IPS DF 6.9 (cell line): ENCODE results near the gene PCBP4.
"Not testable (repeated sequence)": the region's sequence is repeated elsewhere in the genome, so short reads cannot be mapped to it uniquely, and the experiment has no call there.

ENCODE experiments used
- DNase-seq: peaks from one replicate; pipeline ENCODE4 v3.0.0-alpha.2; 2013; ENCODE audit warnings: low read depth, low spot score
- H3K27ac ChIP-seq: one replicate; pipeline ENCODE4 v1.5.1; 2013; ENCODE audit warnings: low read length, control low read depth
- H3K27me3 ChIP-seq: 2 replicates; pipeline ENCODE4 v1.6.1; 2013; ENCODE audit warnings: mild to moderate bottlenecking, low read length; ENCODE audit not compliant: control insufficient read depth, insufficient read depth
- H3K36me3 ChIP-seq: 2 replicates; pipeline ENCODE4 v1.6.1; 2013; ENCODE audit warnings: low read length; ENCODE audit not compliant: control insufficient read depth, insufficient read depth
- H3K4me1 ChIP-seq: 2 replicates; pipeline ENCODE4 v1.6.1; 2013; ENCODE audit warnings: low read length; ENCODE audit not compliant: control insufficient read depth, insufficient read depth
- H3K4me3 ChIP-seq: 2 replicates; pipeline ENCODE4 v1.5.1; 2013; ENCODE audit warnings: mild to moderate bottlenecking, low read length
- H3K9me3 ChIP-seq: 2 replicates; pipeline ENCODE4 v1.6.1; 2013; ENCODE audit warnings: low read length, inconsistent platforms; ENCODE audit not compliant: control insufficient read depth, insufficient read depth
- WGBS: extraction: QIAGEN DNeasy Blood & Tissue Kit; methylation state at CpG from one replicate; pipeline ENCODE4 v1.1.7; 2013; ENCODE audit warnings: mixed read lengths, missing lambda C conversion rate; ENCODE audit not compliant: insufficient read length, insufficient coverage; 5-methylcytosine and 5-hydroxymethylcytosine counted together

Gene PCBP4

DNA sequence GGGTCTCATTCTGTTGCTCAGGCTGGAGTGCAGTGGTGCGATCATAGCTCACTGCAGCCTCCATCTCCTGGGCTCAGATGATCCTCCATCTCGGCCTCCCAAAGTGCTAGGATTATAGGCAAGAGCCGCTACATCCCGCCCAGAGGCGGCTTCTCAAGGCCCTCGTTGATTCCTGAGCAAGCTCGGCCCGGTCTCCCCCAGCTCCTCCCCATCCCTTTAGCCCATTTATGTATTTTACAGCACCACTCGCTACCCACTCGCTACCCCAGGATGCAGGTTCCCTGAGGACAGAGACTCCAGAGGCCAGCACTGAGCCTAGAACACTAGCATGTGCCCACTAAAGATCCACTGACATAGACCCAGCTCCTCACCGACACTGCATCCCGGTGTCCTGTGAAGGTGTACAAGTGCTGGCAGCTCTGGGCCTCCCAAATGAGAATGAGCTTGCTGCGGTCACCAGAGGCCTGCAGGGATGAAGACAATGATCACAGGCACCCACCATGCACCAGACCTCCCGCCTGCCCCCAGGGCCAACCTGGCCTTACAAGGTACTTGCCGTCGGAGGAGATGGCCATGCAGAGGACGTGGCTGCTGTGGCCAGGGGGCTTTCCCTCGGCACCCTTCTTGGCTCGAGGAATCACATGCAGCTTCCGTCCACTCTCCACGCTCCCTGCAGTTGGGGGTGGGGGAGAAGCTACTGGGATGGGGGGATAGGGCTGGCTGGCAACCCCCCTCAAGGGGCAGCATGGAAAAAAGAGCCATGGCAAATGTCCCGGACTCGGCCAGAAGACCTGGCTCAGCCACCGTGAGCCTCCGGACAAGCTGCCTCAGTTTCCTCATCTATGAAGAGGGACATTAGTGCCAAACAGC, 31.1 kb downstream of the PCBP4 start:
- no CpG with 5 or more reads among the region's 25 CpGs for WGBS
- H3K36me3 ChIP-seq: peaks cover 40% of the 10 kb centered on the region
- H3K9me3 ChIP-seq: no peaks in the 10 kb centered on the region
- H3K4me1 ChIP-seq: no peaks in the 10 kb centered on the region
- no peak overlapping the region for H3K4me3 ChIP-seq
- no peak overlapping the region for H3K27ac ChIP-seq
- DNase-seq: no peak
- no peaks in the 10 kb centered on the region for H3K27me3 ChIP-seq

DNA sequence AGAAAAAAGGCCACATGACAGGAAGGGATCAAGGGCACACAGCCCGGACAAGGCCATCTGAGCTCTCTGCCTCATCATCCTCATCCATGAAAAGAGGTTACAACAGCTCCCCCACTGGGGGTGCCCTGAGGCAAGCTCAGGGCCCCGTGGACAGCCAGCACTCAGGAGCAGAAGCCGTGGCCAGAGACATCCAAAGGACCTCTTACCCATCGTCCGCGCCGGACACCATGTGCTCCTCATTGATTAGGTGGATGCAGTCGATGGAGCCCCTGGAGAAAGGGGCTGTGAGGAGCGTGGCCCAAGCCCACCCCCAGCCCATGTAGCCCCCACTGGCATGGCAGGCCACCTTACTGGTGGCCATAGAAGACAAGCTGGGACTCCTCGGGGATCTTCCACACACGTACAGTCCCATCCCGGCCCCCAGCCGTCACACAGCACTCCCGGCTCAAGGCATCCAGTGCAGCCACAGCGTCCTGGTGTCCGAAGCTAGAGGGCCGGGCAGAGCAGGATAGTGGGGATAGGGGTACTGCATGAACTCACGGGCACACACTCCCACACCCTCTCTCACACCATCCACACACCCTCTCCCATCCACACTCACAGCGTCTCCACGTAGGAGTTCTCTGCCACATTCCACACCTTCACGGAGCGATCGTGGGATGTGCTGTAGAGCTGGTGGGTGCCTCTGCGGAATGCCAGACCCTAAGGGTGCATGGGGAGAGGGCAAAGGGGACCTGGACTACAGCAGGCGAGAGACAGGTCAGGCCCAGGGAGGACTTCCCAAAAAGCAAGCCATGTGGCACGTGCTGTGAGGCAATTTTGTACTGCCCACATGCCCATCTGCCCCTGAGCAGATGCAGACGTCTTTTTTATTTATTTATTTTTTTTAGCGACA, 32.0 kb downstream of the PCBP4 start:
- no CpG with 5 or more reads among the region's 28 CpGs for WGBS
- Histone ChIP-seq H3K36me3 (peaks cover 40% of the 10 kb centered on the region), H3K4me3 (no peak overlapping the region)

DNA sequence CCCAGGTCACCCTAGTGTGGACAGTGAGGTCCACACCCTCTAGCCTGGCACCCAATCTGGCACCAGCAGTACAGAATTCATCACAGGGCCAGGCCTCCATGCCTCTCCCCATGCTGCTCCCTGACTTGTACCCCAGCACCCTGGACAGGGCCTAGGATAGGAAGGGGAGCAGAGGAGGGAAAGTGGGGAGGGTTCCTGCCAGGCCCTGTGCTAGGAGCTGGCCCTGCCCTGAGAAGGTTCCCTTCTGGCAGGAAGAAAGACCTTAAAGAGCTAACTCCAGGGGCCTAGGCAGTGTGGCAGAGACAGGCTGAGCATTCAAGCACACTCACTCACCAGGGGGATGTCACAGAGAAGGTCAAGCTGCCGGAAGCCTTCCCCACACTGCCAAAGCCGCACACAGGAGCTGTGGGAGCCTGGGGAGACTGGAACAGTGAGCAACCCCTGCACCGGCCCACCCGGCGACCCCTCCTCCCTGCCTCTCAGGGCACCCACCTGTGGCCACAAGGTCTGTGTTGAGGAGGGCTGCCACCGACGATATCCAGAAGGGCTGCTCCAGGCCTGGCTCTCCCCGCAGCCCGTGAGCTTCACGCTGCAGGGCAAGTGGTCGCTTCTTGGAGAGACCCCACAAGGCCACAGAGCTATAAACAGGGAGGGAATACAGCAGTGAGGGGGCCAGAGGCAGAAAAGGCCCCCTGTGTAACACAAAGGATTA, 33.0 kb downstream of the PCBP4 start:
- Histone ChIP-seq H3K4me1 (no peaks in the 10 kb centered on the region), H3K4me3 (no peak overlapping the region), H3K27ac (no peak overlapping the region), H3K27me3 (no peaks in the 10 kb centered on the region), H3K9me3 (no peaks in the 10 kb centered on the region), H3K36me3 (peaks cover 39% of the 10 kb centered on the region)
- WGBS: no CpG with 5 or more reads among the region's 11 CpGs
- no peak for DNase-seq

More for the DNA sequence above, 32.0 kb downstream of the PCBP4 start:
- no peak for DNase-seq
- H3K4me1 ChIP-seq: no peaks in the 10 kb centered on the region
- H3K27me3 ChIP-seq: no peaks in the 10 kb centered on the region
- H3K9me3 ChIP-seq: no peaks in the 10 kb centered on the region
- H3K27ac ChIP-seq: no peak overlapping the region

DNA sequence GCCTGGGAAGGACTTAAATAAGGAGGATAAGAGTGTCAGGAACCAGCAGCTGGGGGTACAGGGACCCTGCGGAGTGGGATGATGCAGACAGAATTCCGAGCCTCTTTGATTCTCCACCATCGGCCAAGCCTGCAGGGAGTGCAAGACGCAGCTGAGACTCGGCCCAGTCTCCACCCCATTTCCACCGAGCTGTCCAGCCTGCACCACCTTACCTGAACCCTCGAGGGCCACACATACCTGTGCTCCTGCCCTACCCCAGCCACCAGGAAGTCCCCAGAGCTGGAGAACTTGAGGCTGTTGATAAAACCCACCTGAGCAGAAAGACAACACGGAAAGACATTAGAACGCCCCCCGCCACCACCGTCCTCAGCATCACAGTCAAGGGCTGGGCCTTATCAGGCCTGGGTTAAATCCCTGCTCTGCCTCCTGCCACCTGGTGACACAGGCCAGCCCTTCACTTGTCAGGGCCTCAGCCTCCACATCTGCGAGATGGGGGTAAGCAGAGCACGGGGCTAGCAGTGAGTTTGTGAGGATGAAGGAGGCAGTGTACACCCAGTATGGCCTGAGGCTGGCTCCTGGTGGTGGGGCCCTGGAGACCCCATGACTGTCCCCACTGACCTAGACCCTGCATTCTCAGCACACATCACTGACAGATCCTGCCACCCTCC, 33.6 kb downstream of the PCBP4 start:
- Histone ChIP-seq H3K27me3 (no peaks in the 10 kb centered on the region), H3K9me3 (no peaks in the 10 kb centered on the region), H3K27ac (no peak overlapping the region), H3K4me3 (no peak overlapping the region), H3K4me1 (no peaks in the 10 kb centered on the region), H3K36me3 (peaks cover 38% of the 10 kb centered on the region)
- no CpG with 5 or more reads among the region's 13 CpGs for WGBS
- DNase-seq: no peak

DNA sequence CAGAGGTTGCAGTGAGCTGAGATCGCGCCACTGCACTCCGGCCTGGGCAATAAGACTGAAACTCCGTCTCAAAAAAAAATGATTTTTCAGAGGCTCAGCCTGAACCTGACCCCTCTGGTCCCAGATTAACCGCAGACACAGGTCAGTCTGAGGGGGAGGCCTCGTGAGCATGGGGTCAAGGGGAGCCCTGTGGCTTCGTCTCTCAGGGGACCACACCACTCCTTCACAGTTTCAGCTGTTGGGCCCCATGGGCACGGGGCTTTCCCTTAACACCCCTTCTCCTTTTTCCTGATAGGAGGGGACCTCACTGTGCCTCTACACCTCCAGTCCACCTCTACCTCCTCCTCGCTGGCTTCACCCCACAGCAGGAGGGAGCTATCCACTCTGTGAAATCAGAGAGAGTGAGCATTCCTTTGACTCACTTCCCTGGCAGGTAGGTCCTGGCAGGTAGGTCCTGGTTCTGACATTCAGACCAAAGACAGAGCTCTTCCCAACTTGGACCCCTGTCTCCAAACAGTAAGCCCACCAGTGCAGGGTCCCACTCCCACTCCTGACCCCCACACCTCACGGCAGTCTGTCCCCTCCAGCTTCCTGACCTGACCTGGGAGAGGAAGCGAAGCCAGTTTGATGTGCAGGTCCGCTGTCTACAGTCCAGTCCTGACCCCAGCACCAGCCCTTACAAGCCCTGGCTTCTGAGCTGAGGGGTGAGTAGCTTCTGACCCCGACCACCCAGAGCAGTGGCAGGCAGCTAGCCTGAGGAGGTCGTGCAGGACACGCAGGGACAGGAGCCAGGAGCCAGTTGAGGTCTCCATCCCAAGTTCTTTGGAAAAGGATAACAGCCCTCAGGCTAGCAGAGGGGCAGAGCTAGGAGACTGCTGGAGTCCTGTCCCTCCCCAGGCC, 34.5 kb downstream of the PCBP4 start:
- DNase-seq: no peak
- Histone ChIP-seq H3K36me3 (peaks cover 34% of the 10 kb centered on the region), H3K27ac (no peak overlapping the region), H3K4me1 (no peaks in the 10 kb centered on the region), H3K27me3 (no peaks in the 10 kb centered on the region), H3K4me3 (no peak overlapping the region), H3K9me3 (no peaks in the 10 kb centered on the region)
- no CpG with 5 or more reads among the region's 15 CpGs for WGBS

DNA sequence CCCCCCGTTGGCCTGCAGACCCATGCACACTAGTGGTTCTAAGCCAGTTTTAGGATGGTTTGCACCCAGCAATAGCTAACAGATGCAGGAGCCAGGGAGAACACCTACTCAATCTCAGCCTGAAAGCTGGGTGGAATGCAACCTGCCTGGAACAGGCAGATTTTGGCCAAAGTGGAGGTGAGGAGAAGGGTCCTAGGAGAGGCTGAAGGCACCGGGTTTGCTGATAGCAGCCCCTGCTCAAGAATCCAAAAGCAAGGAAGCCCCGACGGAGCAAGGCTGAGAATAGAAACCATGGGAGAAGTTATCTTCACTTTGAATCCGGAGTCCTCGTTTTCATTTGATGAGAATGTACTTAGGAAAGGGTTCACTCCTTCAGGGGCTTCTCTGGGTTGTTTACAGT, 35.5 kb downstream of the PCBP4 start:
- no peak for DNase-seq
- peaks cover 25% of the 10 kb centered on the region for H3K36me3 ChIP-seq
- H3K4me1 ChIP-seq: no peaks in the 10 kb centered on the region
- H3K9me3 ChIP-seq: no peaks in the 10 kb centered on the region
- no peak overlapping the region for H3K27ac ChIP-seq
- H3K4me3 ChIP-seq: no peak overlapping the region
- no peaks in the 10 kb centered on the region for H3K27me3 ChIP-seq
- no CpG with 5 or more reads among the region's 6 CpGs for WGBS

DNA sequence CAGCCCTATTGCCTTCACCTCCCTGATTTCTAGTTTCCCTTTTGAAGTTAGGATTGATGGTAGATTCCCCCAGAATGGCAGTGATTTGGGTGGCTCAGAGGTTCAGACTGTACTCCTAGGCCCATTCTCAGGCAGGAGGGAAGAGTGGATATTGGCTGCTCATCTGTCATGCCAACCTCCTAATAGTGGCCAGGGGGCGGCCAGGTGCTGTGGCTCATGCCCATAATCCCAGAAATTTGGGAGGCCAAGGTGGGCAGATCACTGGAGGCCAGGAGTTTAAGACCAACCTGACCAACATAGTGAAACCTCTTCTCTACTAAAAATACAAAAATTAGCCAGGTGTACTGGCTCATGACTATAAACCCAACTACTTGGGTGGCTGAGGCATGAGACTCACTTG, 36.8 kb downstream of the PCBP4 start:
- no peak overlapping the region for H3K4me3 ChIP-seq
- H3K27me3 ChIP-seq: no peaks in the 10 kb centered on the region
- H3K9me3 ChIP-seq: no peaks in the 10 kb centered on the region
- peaks cover 16% of the 10 kb centered on the region for H3K36me3 ChIP-seq
- no peaks in the 10 kb centered on the region for H3K4me1 ChIP-seq
- WGBS: no CpG with 5 or more reads among the region's 1 CpG
- no peak overlapping the region for H3K27ac ChIP-seq
- no peak for DNase-seq

DNA sequence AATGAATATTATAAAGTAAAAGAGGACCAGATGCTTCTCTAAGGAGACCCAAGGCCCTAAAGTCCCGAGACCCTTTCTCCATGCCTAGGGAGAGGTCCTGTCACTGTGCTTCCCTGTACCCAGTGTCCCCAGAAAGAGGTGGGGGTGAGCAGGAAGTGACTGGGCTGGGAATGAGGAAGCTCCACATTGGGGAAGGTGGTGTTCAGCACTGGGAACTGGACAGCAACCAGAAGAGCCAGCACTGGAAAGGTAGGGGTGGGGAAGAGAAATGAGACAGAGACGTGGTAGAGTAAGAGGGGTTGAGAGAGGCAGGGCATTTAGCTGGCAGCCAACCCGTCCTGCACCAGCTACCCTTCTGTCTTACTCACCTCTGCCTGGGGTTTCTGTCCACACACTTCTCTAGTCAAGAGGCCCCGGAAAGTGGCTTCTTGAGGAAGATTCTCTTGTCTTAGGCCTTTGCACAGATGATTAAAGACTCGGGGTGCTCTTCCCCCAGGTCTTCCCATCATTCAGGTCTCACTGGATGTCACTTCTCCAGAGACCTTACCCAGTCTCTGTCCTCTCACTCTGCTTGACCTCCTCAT, 37.7 kb downstream of the PCBP4 start:
- Histone ChIP-seq H3K4me3 (no peak overlapping the region), H3K36me3 (peaks cover 9% of the 10 kb centered on the region), H3K9me3 (no peaks in the 10 kb centered on the region), H3K27me3 (no peaks in the 10 kb centered on the region), H3K4me1 (no peaks in the 10 kb centered on the region), H3K27ac (no peak overlapping the region)
- DNase-seq: no peak
- WGBS: no CpG with 5 or more reads among the region's 5 CpGs

DNA sequence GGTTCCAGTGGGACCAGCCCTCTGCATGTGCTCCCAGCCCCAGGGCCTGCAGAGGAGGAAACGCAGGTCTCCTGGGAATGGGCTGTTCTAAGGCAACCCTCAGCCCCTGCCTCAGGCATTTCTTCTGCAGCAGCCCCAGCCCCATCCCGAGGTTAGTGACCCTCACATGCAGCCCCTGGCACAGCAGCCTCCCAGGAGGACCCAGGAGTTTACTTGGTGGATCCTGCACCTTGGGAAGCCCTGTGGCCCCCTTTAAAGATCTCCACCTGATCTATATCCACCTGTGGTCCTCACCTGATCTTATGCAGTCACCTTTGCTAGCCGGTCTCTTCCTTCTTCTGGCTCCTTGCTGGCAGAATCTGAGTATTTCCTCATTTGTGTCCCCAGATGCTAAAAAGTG, 38.3 kb downstream of the PCBP4 start:
- H3K4me3 ChIP-seq: not testable (repeated sequence)
- WGBS: no CpG with 5 or more reads among the region's 3 CpGs

More for the DNA sequence above, 38.3 kb downstream of the PCBP4 start:
- not testable (repeated sequence) for DNase-seq, H3K36me3 ChIP-seq, H3K9me3 ChIP-seq, H3K27ac ChIP-seq, H3K27me3 ChIP-seq, H3K4me1 ChIP-seq
